Thyroid gland (tissue), 4 donors: Measurements from ENCODE around the gene ERCC6L. TPM values are rescaled to one million over a fixed set of nuclear protein-coding genes. Genes with fewer than 3 reads are reported as not detected.
"Not testable (repeated sequence)": the region's sequence is repeated elsewhere in the genome, so short reads cannot be mapped to it uniquely, and the experiment has no call there.

Experiments used
- DNase-seq, 2 donors: peaks; one replicate each; pipeline ENCODE4 v3.0.0-alpha.2; 2019
- H3K27ac ChIP-seq, 3 donors: fragments of 200-600 bp; sonication (generic); 1 replicate in 2 of 3; 2 replicates in 1 of 3; pipeline ENCODE4 v1.5.1; 2016 to 2019; ENCODE audit warnings: mild to moderate bottlenecking in 1 of 3, moderate library complexity in 1 of 3
- H3K27me3 ChIP-seq: fragments of 200-600 bp; sonication (generic); one replicate; pipeline ENCODE4 v1.5.1; 2019
- H3K36me3 ChIP-seq, 2 donors: fragments of 200-600 bp; sonication (generic); one replicate each; pipeline ENCODE4 v1.5.1; 2016 to 2019
- H3K4me1 ChIP-seq, 2 donors: fragments of 200-600 bp; sonication (generic); one replicate each; pipeline ENCODE4 v1.5.1; 2017 to 2019
- H3K4me3 ChIP-seq, 3 donors: fragments of 200-600 bp; sonication (generic); replicated peaks in 1 of 3; 1 replicate in 2 of 3; 2 replicates in 1 of 3; pipeline ENCODE4 v1.5.1; 2016; ENCODE audit warnings: mild to moderate bottlenecking in 1 of 3
- H3K9me3 ChIP-seq: fragments of 200-600 bp; sonication (generic); one replicate; pipeline ENCODE4 v1.5.1; 2017
- POLR2A ChIP-seq, 2 donors: fragments of 450-650 bp; IDR thresholded peaks; one replicate each; pipeline ENCODE4 v1.6.1; 2017; ENCODE audit warnings: antibody characterized with exemption in 2 of 2, mild to moderate bottlenecking in 2 of 2, moderate library complexity in 1 of 2
- WGBS, 2 donors: methylation state at CpG; one replicate each; pipeline ENCODE4 v1.1.5; 2017; 5-methylcytosine and 5-hydroxymethylcytosine counted together
- intact Hi-C: fragments of 100-400 bp; cut with DNase I; formaldehyde crosslinking; loops from one replicate; pipeline ENCODE4 v1.15.1; 2023
- total RNA-seq, 4 donors: library from RNA; depleted of rRNA; stranded (reverse); fragments of >200 nt; gene quantifications; one replicate each; pipeline ENCODE4 v1.2.3, GENCODE V29; 2016
- TF ChIP-seq, protein P1 (sequence below), 6 experiments: fragments of 200-600 bp in 3 of 6; fragments of 450-650 bp in 3 of 6; sonication (generic) in 3 of 6; IDR thresholded peaks; one replicate each; pipeline ENCODE4 v1.5.1; 2016 to 2019; ENCODE audit warnings: antibody characterized with exemption in 6 of 6, mild to moderate bottlenecking in 2 of 6, inconsistent platforms in 1 of 6, moderate library complexity in 1 of 6

ERCC6L gene
- total RNA-seq, 4 donors from 2014 or later: 0.13 TPM; not detected in 3

DNA sequence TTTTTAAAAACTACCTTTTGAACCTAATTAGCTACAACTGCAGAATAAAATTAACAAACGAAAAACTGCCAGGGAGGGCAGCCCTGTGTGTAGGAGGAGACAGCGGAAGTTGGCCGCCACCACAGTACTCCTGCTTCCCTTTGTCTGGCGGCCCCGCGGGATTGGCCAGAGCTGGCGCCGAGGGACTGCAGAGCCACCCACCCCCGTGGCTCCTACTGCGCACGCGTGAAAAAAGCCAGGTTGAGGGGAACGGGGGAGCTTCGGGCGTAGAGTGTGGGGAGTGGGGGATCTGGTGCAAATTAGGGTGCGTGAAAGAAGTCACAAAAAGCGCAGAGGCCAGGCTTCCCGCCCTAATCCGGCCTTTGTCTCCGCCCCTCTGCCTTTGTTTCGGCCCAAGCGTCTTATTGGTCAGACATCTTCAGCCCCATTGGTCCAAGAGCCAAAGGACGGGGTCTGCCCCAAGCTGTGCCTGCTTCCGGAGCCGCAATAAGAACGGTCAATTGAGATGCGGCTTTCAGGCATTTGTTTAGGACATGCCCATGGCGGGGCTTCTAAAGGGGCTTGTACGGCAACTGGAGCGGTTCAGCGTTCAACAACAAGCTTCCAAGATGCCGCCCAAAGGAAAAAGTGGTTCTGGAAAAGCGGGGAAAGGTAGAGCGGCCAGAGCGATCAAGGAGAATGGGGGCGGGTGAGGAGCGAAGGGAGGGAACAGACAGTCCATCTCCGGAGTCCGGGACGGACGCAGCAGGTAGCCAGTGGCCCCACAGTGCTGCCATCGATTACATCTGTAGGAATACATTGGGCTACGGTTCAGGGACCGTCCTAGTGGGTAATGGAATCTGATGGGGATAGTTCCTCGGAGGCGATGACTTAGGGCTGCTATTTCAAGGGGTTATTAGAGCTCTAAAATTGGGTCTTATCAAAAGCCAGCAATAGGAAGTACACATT is 57.4 kb downstream of the ERCC6L start, which contains the start of gene PIN4:
Gene PIN4 (plus strand): TSS at position 580 of the 948 bp plus-strand sequence. CDS start 29 bp downstream, at position 609.
- 0 to 1% methylated on average over 37 to 39 of the region's 46 CpGs for WGBS, 2 donors
- peak; percentile 91 for DNase-seq
- TF ChIP-seq POLR2A (IDR thresholded peaks at IDR 0.05): peak in 1 of 2 donors; percentile 69
- TF ChIP-seq, protein P1, sequence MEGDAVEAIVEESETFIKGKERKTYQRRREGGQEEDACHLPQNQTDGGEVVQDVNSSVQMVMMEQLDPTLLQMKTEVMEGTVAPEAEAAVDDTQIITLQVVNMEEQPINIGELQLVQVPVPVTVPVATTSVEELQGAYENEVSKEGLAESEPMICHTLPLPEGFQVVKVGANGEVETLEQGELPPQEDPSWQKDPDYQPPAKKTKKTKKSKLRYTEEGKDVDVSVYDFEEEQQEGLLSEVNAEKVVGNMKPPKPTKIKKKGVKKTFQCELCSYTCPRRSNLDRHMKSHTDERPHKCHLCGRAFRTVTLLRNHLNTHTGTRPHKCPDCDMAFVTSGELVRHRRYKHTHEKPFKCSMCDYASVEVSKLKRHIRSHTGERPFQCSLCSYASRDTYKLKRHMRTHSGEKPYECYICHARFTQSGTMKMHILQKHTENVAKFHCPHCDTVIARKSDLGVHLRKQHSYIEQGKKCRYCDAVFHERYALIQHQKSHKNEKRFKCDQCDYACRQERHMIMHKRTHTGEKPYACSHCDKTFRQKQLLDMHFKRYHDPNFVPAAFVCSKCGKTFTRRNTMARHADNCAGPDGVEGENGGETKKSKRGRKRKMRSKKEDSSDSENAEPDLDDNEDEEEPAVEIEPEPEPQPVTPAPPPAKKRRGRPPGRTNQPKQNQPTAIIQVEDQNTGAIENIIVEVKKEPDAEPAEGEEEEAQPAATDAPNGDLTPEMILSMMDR (IDR thresholded peaks at IDR 0.05): no peak
- Histone ChIP-seq H3K4me1 (peaks cover 3 to 7% of the 10 kb centered on the region in 2 donors), H3K27me3 (no peaks in the 10 kb centered on the region), H3K36me3 (no peaks in the 10 kb centered on the region), H3K4me3 (peak within 1 kb of the TSS in 2 of 3 donors; percentile 30 to 51), H3K9me3 (no peaks in the 10 kb centered on the region), H3K27ac (peak within 1 kb of the TSS; percentile 77 to 81 (median 77))
- intact Hi-C loops: no loop called here

DNA sequence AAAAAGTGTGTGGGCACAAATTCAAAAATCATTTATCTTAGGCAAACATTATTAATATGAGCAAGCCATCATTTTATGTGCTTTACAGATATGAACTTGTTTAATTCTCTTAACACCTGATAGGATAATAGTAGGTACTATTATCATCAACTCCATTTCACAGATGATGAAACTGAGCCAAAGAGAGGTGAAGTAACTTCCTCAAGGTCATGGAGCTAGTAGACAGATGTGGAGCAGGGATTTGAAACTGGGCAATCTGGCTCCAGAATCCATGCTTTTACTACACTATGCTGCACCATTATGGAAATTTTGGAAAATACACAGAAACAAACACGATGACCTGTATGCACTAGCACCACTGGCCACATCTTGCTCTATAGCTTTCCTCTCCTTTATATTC is 58.3 kb downstream of the ERCC6L start:
- no peaks in the 10 kb centered on the region for H3K27me3 ChIP-seq
- DNase-seq: no peak
- no peaks in the 10 kb centered on the region for H3K9me3 ChIP-seq
- no peak for TF ChIP-seq POLR2A (IDR thresholded peaks at IDR 0.05)
- TF ChIP-seq, protein P1 (IDR thresholded peaks at IDR 0.05): no peak
- H3K36me3 ChIP-seq: no peaks in the 10 kb centered on the region
- H3K4me1 ChIP-seq: peaks cover 3 to 7% of the 10 kb centered on the region in 2 donors
- WGBS, 2 donors: 33 to 35% methylated on average over 1 of the region's 1 CpG
- H3K27ac ChIP-seq: peak overlapping the region; percentile 77 to 81 (median 77)
- intact Hi-C loops: no loop called here
- H3K4me3 ChIP-seq: peak overlapping the region in 1 of 3 donors; percentile 51

DNA sequence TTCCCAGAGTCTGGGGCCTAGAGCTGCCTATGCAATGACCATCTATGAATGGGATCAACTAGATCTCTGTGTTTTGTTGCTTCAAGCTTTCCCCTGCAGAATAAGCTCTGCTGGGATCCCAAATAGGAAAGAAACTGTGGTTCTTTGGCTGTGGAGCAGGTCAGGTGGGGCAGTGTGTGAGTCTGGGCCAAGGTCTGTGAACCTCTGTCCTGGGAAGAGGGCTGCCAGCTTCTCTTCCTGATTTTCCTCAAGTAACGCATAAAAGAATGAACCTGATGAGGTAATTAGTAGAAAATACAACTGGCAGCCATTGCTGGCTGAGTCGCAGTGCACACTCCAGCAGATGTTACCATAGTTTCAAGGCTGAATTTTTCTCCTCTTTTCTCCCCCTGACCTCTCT is 61.8 kb downstream of the ERCC6L start:
- Histone ChIP-seq H3K36me3 (no peaks in the 10 kb centered on the region), H3K9me3 (no peaks in the 10 kb centered on the region), H3K27ac (no peak overlapping the region), H3K4me3 (no peak overlapping the region), H3K27me3 (no peaks in the 10 kb centered on the region), H3K4me1 (no peaks in the 10 kb centered on the region)
- 67 to 73% methylated on average over 2 of the region's 2 CpGs for WGBS, 2 donors
- DNase-seq: no peak
- intact Hi-C loops: no loop called here
- TF ChIP-seq, protein P1 (IDR thresholded peaks at IDR 0.05): no peak
- no peak for TF ChIP-seq POLR2A (IDR thresholded peaks at IDR 0.05)

DNA sequence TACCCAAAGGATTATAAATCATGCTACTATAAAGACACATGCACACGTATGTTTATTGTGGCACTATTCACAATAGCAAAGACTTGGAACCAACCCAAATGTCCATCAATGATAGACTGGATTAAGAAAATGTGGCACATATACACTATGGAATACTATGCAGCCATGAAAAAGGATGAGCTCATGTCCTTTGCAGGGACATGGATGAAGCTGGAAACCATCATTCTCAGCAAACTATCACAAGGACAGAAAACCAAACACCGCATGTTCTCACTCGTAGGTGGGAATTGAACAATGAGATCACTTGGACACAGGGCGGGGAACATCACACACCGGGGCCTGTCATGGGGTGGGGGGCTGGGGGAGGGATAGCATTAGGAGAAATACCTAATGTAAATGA is 62.5 kb downstream of the ERCC6L start:
- H3K4me1 ChIP-seq, intact Hi-C loops, H3K36me3 ChIP-seq, H3K27me3 ChIP-seq, H3K9me3 ChIP-seq, H3K4me3 ChIP-seq, H3K27ac ChIP-seq, DNase-seq: not testable (repeated sequence)
- no CpG with 5 or more reads among the region's 5 CpGs for WGBS, 2 donors

DNA sequence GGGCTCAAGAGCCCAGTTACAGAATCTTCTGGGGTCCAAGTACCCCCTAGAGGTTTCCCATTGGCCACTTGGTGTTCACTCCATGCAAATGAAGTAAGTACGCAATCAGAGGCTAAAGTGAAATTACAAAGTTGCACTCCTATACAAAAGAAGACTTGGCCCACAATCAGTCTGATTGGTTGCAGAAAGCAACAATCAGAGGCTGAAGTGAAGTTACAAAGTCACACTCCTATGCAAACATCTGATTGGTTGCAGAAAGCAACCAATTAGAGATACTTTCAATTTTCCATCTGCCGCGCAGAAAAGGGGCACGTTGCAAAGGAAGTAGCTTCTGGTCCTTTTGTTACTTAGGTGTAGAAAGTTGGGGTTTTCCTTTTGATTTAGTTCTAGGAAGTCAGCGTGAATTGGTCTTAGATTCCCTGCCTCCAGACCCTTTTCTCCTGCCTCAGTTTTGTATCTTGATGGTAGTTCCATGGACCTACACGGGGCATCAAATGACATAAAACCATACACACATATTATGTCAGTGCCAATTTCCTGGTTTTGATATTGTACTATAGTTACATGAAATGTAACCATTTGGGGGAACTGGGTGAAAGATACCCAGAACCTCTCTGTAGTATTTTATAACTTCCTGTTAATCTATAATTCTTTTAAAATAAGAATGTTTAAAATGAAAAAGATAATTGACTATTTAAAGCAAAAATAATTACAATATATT is 69.7 kb downstream of the ERCC6L start:
- H3K36me3 ChIP-seq: no peaks in the 10 kb centered on the region
- no peak overlapping the region for H3K4me3 ChIP-seq
- DNase-seq: no peak
- no peak for TF ChIP-seq POLR2A (IDR thresholded peaks at IDR 0.05)
- TF ChIP-seq, protein P1 (IDR thresholded peaks at IDR 0.05): no peak
- 67 to 75% methylated on average over 6 of the region's 6 CpGs for WGBS, 2 donors
- H3K27me3 ChIP-seq: no peaks in the 10 kb centered on the region
- H3K4me1 ChIP-seq: no peaks in the 10 kb centered on the region
- intact Hi-C loops: no loop called here
- no peaks in the 10 kb centered on the region for H3K9me3 ChIP-seq
- H3K27ac ChIP-seq: no peak overlapping the region
